ENCODE results near the gene ANGPTL5.
A peak's percentile ranks its signal among the peaks of the same experiment; 100 is the strongest.
"Not testable (repeated sequence)": the region's sequence is repeated elsewhere in the genome, so short reads cannot be mapped to it uniquely, and the experiment has no call there.

The ANGPTL5 gene
- 0 reads per million in 9 experiments for total RNA-seq

GRCh38 chr11:101916422-101916821 lies at the start of gene ANGPTL5:
Gene ANGPTL5 (minus strand): TSS chr11:101916522. CDS start chr11:101907909, 8,613 bp downstream.
- ATAC-seq (replicated peaks): no peak
- Mint-ChIP-seq H3K9me3 (no peaks in the 10 kb centered on the region), H3K27me3 (peaks cover 0 to 5% of the 10 kb centered on the region in 2 donors), H3K36me3 (ENCODE audit: insufficient read depth) (no peaks in the 10 kb centered on the region), H3K4me1 (ENCODE audit: low read depth in 2 of 2) (peaks cover 9 to 27% of the 10 kb centered on the region in 2 donors), H3K4me3 (peak within 1 kb of the TSS; percentile 88 to 89), H3K27ac (peak within 1 kb of the TSS; percentile 89 to 97)
- DNase-seq: no peak

DNA sequence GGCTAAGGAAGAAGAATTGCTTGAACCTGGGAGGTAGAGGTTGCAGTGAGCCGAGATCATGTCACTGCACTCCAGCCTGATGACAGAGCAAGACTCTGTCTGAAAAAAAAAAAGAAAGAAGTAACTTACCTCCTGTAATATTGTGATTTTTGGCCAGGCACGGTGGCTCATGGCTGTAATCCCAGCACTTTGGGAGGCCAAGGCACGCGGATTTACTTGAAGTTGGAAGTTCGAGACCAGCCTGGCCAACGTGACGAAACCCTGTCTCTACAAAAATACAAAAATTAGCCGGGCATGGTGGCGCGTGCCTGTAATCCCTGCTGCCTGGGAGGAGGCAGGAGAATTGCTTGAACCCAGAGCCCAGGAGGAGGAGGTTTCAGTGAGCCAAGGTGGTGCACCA lies 47.9 kb upstream of the ANGPTL5 start:
- not testable (repeated sequence) for DNase-seq; H3K27me3 Mint-ChIP-seq; H3K4me1 Mint-ChIP-seq (ENCODE audit: low read depth in 2 of 2); H3K27ac Mint-ChIP-seq; H3K4me3 Mint-ChIP-seq; H3K36me3 Mint-ChIP-seq (ENCODE audit: insufficient read depth); H3K9me3 Mint-ChIP-seq; ATAC-seq (replicated peaks)

GRCh38 chr11:101960231-101960630 lies 43.9 kb upstream of the ANGPTL5 start:
- H3K4me3 Mint-ChIP-seq: no peak overlapping the region
- no peaks in the 10 kb centered on the region for H3K9me3 Mint-ChIP-seq
- DNase-seq (no peak), ATAC-seq (replicated peaks) (no peak)
- H3K36me3 Mint-ChIP-seq (ENCODE audit: insufficient read depth): peaks cover 6% of the 10 kb centered on the region
- no peaks in the 10 kb centered on the region for H3K27me3 Mint-ChIP-seq
- no peaks in the 10 kb centered on the region for H3K4me1 Mint-ChIP-seq (ENCODE audit: low read depth in 2 of 2)
- H3K27ac Mint-ChIP-seq: no peak overlapping the region

GRCh38 chr11:101955701-101956100 lies 39.4 kb upstream of the ANGPTL5 start:
- Mint-ChIP-seq H3K36me3 (ENCODE audit: insufficient read depth) (no peaks in the 10 kb centered on the region), H3K27me3 (no peaks in the 10 kb centered on the region), H3K4me1 (ENCODE audit: low read depth in 2 of 2) (no peaks in the 10 kb centered on the region), H3K9me3 (no peaks in the 10 kb centered on the region), H3K27ac (no peak overlapping the region), H3K4me3 (no peak overlapping the region)
- ATAC-seq (replicated peaks): no peak
- DNase-seq: no peak

DNA sequence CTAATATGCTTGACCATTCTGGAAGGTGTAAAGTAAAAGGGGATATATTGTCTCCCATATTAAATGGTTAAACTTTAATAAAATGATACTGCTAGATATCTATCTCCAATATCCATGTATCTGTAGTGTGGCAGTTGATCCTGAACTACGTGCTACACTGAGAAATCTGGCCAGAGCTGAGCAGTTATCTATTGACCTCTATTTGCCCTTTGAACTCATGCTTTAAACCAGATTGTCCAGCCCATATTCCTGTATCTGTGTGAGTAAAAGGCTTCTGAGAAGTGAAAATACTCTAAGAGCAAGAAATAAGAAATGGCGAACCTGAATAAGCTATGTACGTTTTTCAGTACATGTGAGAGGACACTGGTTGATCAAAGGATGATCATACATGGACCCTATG lies 39.0 kb upstream of the ANGPTL5 start:
- Mint-ChIP-seq H3K27ac (no peak overlapping the region), H3K27me3 (no peaks in the 10 kb centered on the region), H3K9me3 (no peaks in the 10 kb centered on the region), H3K36me3 (ENCODE audit: insufficient read depth) (no peaks in the 10 kb centered on the region), H3K4me3 (no peak overlapping the region), H3K4me1 (ENCODE audit: low read depth in 2 of 2) (no peaks in the 10 kb centered on the region)
- DNase-seq (no peak), ATAC-seq (replicated peaks) (no peak)

DNA sequence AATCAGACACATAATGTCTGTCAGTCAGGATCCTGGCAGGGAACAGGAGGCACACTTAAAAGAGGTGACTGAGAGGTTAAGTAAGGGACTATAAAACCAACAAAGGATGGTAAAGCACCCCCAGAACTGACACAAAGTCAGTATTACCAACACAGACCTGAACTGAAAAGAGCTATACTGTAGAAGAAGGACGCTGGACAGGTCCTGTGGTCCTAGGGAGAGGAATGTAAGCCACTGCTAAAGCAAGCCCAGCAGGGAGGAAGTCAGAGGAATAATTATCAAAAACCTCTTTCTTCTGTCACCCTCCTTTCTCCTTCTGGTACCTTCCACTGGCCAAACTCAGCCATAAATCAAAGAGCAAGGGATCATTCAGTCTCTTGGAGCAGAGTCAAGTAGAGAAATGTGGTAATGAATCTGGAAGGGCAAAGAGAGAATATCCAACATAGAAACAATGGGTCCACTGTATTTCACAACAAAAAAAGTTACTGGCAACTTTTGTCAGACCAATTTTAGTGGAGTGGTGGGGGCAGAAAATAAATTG lies 33.4 kb upstream of the ANGPTL5 start:
- no peak for ATAC-seq (replicated peaks)
- no peaks in the 10 kb centered on the region for H3K9me3 Mint-ChIP-seq
- no peaks in the 10 kb centered on the region for H3K36me3 Mint-ChIP-seq (ENCODE audit: insufficient read depth)
- H3K27ac Mint-ChIP-seq: no peak overlapping the region
- no peak for DNase-seq
- H3K27me3 Mint-ChIP-seq: no peaks in the 10 kb centered on the region
- no peaks in the 10 kb centered on the region for H3K4me1 Mint-ChIP-seq (ENCODE audit: low read depth in 2 of 2)
- H3K4me3 Mint-ChIP-seq: no peak overlapping the region

- DNase-seq (no peak), ATAC-seq (replicated peaks) (no peak)
- no peaks in the 10 kb centered on the region for H3K9me3 Mint-ChIP-seq
- no peak overlapping the region for H3K27ac Mint-ChIP-seq
- no peak overlapping the region for H3K4me3 Mint-ChIP-seq
- H3K4me1 Mint-ChIP-seq (ENCODE audit: low read depth in 2 of 2): no peaks in the 10 kb centered on the region
- H3K27me3 Mint-ChIP-seq: no peaks in the 10 kb centered on the region
- H3K36me3 Mint-ChIP-seq (ENCODE audit: insufficient read depth): no peaks in the 10 kb centered on the region
Observed at GRCh38 chr11:101945448-101945847, 29.1 kb upstream of the ANGPTL5 start.

DNA sequence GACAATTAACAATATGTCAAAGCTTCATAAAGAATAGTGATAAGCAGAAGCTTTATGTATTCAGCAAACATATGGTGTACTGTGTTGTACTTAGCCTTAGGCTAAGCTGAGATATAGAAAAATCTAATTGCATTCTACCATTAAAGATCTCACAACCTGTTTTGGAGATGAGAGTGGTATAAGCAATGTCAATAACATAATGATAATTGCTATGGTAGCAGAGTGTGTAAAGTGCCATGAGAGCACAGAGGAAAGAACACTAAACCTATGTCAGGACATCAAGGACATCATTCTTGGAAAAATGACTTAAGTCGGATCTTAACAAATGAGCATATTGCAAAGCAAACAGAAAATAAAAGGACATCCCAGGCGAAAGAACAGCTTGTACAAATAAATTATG lies 28.6 kb upstream of the ANGPTL5 start:
- no peak overlapping the region for H3K27ac Mint-ChIP-seq
- no peak for DNase-seq
- no peaks in the 10 kb centered on the region for H3K9me3 Mint-ChIP-seq
- no peak overlapping the region for H3K4me3 Mint-ChIP-seq
- H3K4me1 Mint-ChIP-seq (ENCODE audit: low read depth in 2 of 2): no peaks in the 10 kb centered on the region
- H3K27me3 Mint-ChIP-seq: no peaks in the 10 kb centered on the region
- H3K36me3 Mint-ChIP-seq (ENCODE audit: insufficient read depth): no peaks in the 10 kb centered on the region
- no peak for ATAC-seq (replicated peaks)

DNA sequence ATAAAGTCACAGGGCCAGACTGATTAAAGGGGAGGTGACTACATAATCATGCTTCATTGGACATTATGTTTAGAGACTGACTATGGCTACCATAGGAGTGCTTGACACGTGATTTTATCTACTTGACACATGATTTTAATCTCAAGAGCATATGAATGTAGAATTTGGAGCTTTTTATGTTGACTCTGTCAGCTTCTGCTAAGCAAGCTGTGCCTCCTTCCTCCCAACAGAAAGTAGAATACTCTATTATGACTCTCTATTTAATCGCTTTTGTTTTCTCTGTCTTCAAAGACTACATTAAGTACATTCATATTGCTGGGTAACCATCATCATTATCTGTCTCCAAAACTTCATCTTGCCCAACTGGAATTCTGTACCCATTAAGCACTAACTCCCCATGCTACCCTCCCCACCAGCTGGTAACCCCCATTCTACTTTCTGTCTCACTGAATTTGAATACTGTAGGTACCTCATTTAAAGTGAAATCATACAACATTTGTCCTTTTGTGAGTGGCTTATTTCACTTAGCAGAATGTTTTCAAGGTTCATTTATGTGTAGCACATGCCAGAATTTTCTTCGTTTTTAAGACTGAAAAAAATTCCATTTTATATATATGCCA lies 24.7 kb upstream of the ANGPTL5 start:
- Mint-ChIP-seq H3K9me3 (no peaks in the 10 kb centered on the region), H3K4me1 (ENCODE audit: low read depth in 2 of 2) (no peaks in the 10 kb centered on the region), H3K27ac (no peak overlapping the region), H3K36me3 (ENCODE audit: insufficient read depth) (no peaks in the 10 kb centered on the region), H3K4me3 (no peak overlapping the region), H3K27me3 (no peaks in the 10 kb centered on the region)
- ATAC-seq (replicated peaks): no peak
- DNase-seq: no peak

DNA sequence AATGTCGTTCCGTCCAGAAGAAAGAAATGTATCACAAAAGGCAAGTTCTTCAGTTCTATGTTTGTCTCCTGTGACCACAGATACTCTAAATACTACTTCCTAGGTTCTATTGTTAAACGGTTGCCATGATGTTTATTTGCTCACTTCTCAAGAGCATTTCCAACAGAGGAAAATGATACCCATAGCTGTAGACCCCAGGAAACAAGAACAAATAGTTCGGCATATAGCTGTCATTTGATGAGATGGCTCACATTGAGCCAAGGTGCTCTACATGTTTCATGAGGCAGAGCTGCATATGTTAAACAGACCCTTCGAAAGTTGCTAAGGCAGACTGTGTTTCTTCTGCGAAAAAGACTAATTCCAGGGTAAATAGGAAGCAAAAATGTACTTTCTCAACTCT lies 15.4 kb upstream of the ANGPTL5 start:
- no peaks in the 10 kb centered on the region for H3K36me3 Mint-ChIP-seq (ENCODE audit: insufficient read depth)
- no peak for ATAC-seq (replicated peaks)
- H3K27me3 Mint-ChIP-seq: no peaks in the 10 kb centered on the region
- no peak overlapping the region for H3K27ac Mint-ChIP-seq
- no peak overlapping the region for H3K4me3 Mint-ChIP-seq
- DNase-seq: no peak
- H3K4me1 Mint-ChIP-seq (ENCODE audit: low read depth in 2 of 2): no peaks in the 10 kb centered on the region
- H3K9me3 Mint-ChIP-seq: no peaks in the 10 kb centered on the region

DNA sequence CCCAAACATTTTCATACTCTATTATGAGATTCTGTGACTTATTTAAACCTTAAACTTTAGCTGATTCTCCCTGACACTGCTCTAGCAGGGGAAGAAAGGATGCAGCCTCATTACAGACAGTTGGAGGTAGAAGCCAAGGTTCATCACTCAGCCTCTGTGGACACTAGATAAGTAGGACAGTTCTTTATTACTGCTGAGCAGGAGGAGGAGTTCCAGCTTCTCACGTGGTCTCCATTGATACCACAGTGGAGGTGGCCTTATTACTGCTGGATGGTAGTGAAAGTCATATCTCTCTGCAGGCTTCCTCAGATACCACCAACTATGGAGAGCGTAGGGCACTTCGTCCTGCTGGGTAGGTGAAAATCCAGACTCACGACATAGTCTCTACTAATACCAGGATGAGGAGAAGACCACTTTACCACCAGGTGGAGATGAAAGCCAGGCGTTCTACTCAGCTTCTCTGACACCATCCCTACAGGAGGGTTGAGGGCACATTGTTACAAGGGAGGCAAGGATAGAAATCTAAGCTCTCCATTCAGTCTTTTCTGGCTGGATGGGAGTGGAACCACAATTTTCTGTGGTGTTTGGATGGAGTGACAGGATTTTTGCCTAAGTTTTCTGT lies 13.1 kb upstream of the ANGPTL5 start:
- no peaks in the 10 kb centered on the region for H3K36me3 Mint-ChIP-seq (ENCODE audit: insufficient read depth)
- H3K4me3 Mint-ChIP-seq: no peak overlapping the region
- no peaks in the 10 kb centered on the region for H3K27me3 Mint-ChIP-seq
- ATAC-seq (replicated peaks) (no peak), DNase-seq (no peak)
- no peaks in the 10 kb centered on the region for H3K9me3 Mint-ChIP-seq
- H3K27ac Mint-ChIP-seq: no peak overlapping the region
- H3K4me1 Mint-ChIP-seq (ENCODE audit: low read depth in 2 of 2): no peaks in the 10 kb centered on the region

- no peaks in the 10 kb centered on the region for H3K9me3 Mint-ChIP-seq
- H3K4me3 Mint-ChIP-seq: no peak overlapping the region
- H3K27ac Mint-ChIP-seq: no peak overlapping the region
- ATAC-seq (replicated peaks) (no peak), DNase-seq (no peak)
- no peaks in the 10 kb centered on the region for H3K36me3 Mint-ChIP-seq (ENCODE audit: insufficient read depth)
- no peaks in the 10 kb centered on the region for H3K27me3 Mint-ChIP-seq
- peaks cover 0 to 5% of the 10 kb centered on the region in 2 donors for H3K4me1 Mint-ChIP-seq (ENCODE audit: low read depth in 2 of 2)
Observed at GRCh38 chr11:101923554-101923953, 7.2 kb upstream of the ANGPTL5 start.

- DNase-seq (no peak), ATAC-seq (replicated peaks) (no peak)
- H3K4me1 Mint-ChIP-seq (ENCODE audit: low read depth in 2 of 2): peaks cover 2 to 15% of the 10 kb centered on the region in 2 donors
- H3K27me3 Mint-ChIP-seq: no peaks in the 10 kb centered on the region
- no peak overlapping the region for H3K27ac Mint-ChIP-seq
- H3K36me3 Mint-ChIP-seq (ENCODE audit: insufficient read depth): no peaks in the 10 kb centered on the region
- H3K9me3 Mint-ChIP-seq: no peaks in the 10 kb centered on the region
- H3K4me3 Mint-ChIP-seq: no peak overlapping the region
Observed at GRCh38 chr11:101920992-101921391, 4.7 kb upstream of the ANGPTL5 start.

DNA sequence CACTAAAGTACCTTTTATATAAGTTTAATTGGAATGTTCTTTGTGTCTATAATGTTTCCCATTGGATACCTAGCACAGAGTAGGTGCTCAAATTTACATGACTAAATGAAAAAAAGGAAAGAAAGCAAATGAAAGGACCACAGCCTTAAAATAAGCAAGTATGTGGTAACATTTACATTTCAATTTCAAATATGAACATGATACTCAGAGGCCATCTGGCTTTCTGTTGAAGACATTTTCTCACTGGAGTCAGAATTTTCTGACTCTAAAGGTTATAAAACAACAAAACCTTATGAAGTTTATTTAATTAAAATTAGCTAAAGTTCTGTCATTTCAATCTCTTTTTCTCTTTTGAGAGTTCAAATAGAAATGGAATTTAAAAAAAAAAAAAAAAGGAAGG lies 904 bp upstream of the ANGPTL5 start:
- no peaks in the 10 kb centered on the region for H3K36me3 Mint-ChIP-seq (ENCODE audit: insufficient read depth)
- no peaks in the 10 kb centered on the region for H3K9me3 Mint-ChIP-seq
- no peak for ATAC-seq (replicated peaks)
- no peak overlapping the region for H3K4me3 Mint-ChIP-seq
- DNase-seq: no peak
- H3K4me1 Mint-ChIP-seq (ENCODE audit: low read depth in 2 of 2): peaks cover 9 to 27% of the 10 kb centered on the region in 2 donors
- H3K27ac Mint-ChIP-seq: peak overlapping the region in 1 of 2 donors; percentile 32
- H3K27me3 Mint-ChIP-seq: no peaks in the 10 kb centered on the region

Measured in effector memory CD8-positive, alpha-beta T cell (primary cell).